Posterior cingulate gyrus (tissue), 11 donors: Measurements from ENCODE around the gene COL6A3.
"Not testable (repeated sequence)": the region's sequence is repeated elsewhere in the genome, so short reads cannot be mapped to it uniquely, and the experiment has no call there.

Experiments
- DNase-seq, 10 donors: peaks; one replicate each; pipeline versions ENCODE4 v3.0.0 to v3.0.0-alpha.2; 2020 to 2021; ENCODE audit warnings: mixed read lengths in 3 of 10
- intact Hi-C: fragments of 100-400 bp; cut with DNase I; formaldehyde crosslinking; loops from one replicate; pipeline ENCODE4 v1.15.1; 2023

The COL6A3 gene

DNA sequence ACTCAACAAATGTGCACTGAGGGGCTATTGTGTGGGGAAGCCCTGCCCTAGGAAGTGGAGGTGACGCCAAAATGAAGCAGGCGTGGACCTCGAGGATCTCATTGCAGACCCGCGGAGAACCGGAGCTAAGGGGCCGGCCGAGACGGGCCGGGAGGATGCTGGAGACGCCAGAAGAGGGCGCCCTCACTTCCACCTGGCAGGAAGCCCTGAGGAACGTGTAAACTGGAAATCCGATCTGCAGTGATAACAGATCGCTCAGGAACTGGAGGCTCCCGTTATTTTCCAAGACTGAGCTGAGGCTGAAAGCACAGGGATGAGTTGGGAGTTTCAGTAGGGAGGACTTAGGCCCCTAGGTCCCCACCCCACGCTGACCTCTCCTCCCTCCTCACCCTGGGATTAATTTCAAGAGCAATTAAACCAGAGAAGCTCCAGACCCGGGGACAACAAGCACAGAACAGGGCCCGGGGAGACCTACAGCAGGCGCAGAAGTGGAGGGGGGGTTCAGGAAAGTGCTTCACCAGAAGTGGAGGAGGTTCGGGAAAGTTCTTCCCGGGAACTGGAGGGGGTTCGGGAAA lies 7.7 kb upstream of the COL6A3 start:
- DNase-seq: peak in 9 of 10 donors; percentile 45 to 95 (median 65)
- intact Hi-C loops: loop anchor here (1.0 to 5.0 kb wide), 2 partner anchors 56 to 151 kb away; no protein-coding TSS in a partner anchor

DNA sequence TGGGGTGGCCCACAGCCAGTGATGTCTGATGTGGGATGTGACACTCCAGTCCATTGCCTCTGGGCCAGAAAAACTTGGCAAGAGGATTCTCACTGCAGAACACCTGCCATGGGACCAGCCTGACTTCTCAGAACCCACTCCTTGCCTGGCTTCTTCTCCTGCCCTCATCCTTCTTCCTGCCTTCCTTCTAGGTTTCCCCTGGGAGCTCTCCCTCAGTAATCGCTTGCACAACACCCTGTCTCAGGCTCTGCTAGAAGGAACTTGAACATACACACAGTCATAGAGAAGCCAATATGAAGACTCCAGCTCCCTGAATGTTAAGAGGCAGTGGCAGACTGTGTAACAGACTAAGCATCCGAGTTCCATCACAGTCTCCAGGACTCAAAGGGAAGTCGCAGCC lies 4.3 kb upstream of the COL6A3 start:
- no peak for DNase-seq
- intact Hi-C loops: no loop called here

DNA sequence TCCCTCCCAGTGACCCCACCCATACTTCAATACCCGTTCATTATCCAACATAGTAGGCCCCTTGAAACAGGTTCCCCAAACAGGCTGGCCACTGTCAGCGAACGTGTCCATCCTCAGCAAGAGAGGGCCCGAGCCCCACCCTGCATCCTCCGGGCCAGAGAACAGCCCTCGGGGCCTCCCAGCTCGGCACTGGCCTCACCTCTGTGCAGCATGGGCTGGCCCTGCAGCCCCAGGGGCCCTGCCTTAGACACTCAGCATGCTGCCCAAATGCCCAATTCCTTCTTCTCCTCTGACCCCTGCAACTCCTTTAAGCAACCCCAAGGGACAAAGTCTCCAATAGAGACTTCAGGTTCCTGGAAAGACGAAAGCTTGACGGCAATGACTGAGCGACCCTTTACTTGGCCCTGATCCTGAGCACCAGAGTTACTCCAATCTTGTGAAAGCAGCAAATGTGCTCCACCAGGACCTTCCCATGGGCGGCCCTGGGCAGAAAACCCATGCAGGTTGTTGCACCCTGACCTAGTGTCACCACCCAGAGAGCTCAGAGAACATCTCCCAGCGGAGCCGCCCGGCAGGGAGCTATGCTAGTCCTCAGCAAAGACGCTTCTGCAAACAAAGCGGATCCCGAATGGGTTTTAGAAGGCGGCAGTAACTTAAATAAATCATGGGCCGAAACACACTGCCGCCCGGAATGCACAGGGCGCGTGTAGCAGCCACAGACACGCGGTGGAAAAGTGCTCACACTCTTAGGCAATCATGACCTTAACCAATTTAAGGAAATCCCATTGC lies 782 bp downstream of the COL6A3 start:
- intact Hi-C loops: no loop called here
- peak in 1 of 10 donors; percentile 77 for DNase-seq

DNA sequence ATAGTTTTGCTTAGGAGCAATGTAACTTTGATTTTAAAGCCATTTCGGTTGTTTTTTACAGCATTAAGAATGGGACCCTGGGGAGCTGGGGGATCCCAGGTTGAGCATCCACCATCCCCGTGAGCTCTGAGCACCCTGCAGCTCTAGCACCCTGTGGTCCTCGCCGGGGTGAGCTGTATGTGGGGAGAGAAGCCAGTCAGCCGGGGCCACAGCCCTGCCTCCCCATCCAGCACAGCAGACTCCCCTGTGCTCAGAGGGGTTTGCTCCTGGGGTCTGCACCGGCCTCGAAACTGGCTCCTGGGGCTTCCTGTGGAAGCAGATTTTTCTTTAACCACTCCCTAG lies 1.3 kb downstream of the COL6A3 start:
- intact Hi-C loops: no loop called here

DNA sequence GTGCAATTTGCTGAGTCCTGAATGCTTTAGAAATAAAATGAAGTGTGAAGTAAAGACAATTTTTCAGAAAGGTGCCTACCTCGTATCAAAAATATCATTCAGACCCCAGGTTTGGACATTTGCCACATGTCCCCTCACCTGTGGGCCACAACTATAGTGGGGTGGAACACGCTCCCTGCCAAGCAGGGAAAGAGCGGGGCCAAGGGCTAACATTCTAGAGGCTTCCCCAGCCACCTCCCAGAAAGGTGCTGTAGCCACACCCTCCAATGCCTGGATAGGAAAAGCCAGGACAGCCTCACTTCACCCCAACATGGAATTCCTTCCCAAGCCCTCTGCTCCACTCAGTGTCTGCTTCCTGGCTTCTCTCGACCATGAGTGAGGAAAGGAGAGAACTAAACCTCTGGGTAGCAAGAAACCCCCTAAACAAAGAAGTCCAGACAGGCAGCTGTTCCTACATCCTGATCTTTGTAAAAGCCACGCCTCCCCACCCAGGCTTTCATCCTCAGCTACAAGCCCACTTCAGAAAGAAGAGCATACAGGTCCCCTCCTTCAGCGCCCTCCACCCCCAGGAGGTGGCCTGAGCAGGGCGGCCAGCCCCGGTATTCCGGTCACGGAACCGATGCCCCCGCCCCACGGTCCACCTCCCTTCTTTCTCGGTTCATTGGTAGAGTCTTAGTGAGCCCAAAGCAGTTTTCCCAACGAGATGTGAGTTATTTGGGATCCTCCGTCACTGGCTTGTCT lies 2.1 kb downstream of the COL6A3 start:
- intact Hi-C loops: no loop called here

More for the DNA sequence above, 1.3 kb downstream of the COL6A3 start:
- no peak for DNase-seq

DNA sequence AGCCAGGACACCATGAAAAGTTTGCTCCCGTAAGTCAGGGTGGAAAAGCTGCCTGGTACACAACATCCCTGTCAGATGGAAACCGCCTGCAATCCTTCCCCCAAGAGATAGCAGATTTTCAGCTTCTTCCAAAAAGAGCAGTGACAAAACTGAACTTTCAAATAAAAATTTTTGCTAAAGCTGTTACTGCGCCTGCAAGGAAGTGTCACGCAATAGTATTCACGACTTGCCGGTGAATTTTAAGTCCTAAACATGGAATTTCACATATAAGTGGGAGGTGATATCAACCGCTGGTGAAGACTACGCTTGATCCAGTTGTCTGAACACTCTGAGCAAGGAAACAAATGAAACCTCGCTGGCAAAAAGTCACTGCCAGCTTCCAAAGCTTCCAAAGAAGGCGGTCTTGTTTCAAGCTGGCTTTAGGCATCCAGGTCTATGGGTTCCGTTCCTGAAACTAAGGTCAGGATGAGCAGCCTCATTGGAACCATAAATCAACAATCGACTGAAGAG lies 2.8 kb downstream of the COL6A3 start:
- intact Hi-C loops: no loop called here
- DNase-seq: no peak

More for the DNA sequence above, 2.1 kb downstream of the COL6A3 start:
- DNase-seq: no peak

DNA sequence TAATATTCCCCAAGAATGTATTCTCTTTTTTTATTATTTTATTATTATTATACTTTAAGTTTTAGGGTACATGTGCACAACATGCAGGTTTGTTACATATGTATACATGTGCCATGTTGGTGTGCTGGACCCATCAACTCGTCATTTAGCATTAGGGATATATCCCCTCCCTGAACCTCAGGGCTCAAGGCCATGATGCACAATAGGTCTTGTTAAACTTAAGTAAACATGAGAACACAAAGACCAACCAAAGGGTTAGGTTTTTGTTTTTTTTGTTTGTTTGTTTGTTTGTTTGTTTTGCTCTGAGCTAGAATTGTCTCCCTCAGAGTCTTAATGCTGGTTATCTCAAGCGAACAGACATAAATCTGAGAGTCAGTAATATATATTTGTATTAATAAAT lies 4.7 kb downstream of the COL6A3 start:
- intact Hi-C loops, DNase-seq: not testable (repeated sequence)

DNA sequence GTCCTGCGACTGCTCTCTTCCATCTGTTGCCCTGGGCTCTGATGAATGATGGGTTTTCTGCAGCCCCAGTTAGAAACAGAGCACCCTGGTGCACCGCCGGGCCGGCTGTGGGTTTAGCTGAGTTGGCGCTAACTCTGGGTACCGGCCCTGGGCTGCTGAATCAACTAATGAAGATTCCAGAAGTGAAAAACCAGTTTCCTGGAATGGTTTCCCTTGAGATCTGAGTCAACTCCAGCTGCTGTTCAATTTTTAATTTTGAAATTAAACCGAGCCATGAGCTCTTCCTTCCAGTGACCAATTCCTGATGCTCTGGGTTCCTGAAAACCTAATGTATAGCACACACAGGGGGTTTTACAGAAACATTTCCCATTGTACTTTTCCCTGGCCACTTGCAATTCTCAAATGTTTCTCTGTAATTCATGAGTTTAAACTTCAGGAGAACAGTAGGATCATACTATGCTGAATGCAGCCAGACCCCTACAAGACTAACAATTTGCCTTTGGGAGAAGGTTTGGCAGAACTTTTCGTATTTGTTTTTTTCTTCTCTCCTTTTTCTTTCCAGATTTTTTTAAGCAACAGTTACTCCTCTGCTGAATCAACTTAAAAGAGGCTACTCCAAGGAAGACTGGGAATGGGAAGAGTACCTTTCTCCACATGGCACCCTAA lies 5.5 kb downstream of the COL6A3 start:
- DNase-seq: no peak
- intact Hi-C loops: no loop called here

DNA sequence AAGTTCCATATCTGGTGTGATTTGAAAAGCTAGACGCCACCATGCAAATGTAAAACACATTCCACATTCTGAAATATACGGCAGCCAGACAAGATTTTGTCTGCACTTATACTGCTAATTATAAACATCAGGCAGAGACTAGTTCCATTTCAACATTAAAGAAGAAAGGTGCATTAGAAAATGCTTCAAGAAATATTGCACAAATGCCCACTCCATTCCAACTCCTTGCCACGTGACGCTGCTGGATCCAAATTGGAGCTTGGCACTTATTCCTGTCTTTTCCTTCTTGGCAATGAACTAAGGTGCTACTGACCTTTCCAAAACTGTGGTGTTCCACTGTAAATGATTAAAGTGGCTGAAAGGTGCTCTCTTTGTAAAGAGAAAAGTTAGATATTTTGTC lies 6.3 kb downstream of the COL6A3 start:
- DNase-seq: no peak
- intact Hi-C loops: no loop called here

DNA sequence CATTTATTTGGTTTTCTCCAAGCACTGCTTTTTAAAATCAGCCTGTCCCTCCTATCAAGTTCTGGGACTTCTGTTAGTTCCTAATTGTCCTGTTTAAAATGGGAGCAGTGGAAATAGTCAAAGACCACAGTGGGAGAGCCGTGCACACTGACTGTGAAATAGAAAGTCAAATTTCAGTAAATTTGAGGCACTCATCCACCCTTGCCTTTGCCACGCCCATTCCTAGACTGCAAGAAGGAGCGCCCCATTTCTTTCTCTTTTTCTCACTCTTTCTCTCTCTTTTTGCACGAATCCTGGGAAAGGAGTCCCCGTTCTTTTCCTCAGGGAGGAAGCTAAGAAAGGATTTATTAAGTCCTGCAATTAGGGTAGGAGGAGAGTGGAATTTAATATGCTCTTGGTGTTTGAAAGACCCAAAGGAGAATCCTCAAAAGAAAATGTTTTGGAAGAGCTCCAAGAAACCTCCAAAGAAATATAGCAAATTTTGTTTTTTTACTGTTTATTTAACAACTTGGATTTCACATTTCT lies 7.5 kb downstream of the COL6A3 start:
- intact Hi-C loops: no loop called here

DNA sequence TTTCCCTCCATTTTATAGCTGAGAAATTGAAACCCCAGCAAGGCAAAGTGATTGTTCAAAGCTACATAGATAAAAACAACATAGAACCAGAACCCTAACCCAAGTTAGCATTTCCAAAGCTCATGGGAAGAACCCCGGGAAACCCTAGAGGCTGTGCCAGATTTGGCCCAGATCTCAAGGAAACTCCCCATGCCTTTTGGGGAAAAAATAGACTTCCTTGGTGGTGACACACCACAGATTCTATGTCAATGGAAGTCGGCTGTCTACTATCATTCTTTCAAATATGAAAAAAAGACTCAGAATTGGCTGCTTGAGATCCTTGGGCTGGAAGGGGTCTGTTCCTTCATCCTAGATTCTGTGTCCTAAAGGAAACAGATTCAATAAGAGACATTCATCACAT lies 8.4 kb downstream of the COL6A3 start:
- intact Hi-C loops: no loop called here
- DNase-seq: no peak

More for the DNA sequence above, 7.5 kb downstream of the COL6A3 start:
- no peak for DNase-seq

DNA sequence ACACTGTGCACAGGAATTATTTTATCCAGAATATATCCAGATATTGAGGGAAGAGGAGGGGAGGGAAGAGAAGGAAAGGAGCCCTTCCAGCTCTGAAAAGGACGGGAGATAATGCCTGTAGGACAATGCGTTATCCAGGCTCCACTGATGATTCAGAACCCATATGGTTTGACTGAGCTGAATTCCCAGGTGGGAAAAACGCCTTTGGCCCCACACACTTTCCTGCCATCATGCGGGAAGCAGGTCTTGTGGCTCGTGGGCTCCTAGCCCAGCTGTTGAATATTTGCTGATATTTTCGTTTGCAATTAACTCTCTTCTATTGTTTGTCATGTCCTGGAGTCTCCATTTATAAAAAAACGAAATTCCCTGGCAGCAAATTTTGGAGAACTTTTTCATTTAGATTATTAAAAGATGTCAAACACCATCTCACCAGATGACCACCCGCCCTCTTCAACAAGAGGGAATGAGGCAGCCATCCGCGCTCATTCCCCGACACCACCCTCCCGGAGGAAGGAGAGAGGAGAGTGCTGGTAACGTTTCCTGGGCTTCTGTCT lies 8.9 kb downstream of the COL6A3 start:
- no peak for DNase-seq
- intact Hi-C loops: no loop called here

DNA sequence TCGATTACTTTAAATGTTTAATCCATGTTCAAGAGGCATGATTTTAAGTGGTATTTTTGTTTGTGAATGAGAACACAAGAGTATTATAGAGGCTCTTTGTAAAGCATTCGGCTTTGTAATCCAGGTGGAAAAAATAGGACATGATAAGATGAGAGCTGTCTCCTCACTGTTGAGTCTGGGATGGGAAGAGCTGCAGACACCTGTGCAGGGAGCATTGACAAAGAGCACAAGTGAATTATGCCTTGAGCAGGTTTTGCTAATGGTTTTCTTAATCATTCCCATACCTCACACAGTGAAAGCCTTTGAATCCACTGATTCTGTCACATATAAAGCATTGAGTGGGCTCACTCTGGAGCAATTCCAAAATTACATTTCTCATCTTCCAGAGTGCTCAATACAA lies 9.6 kb downstream of the COL6A3 start:
- DNase-seq: no peak
- intact Hi-C loops: no loop called here

DNA sequence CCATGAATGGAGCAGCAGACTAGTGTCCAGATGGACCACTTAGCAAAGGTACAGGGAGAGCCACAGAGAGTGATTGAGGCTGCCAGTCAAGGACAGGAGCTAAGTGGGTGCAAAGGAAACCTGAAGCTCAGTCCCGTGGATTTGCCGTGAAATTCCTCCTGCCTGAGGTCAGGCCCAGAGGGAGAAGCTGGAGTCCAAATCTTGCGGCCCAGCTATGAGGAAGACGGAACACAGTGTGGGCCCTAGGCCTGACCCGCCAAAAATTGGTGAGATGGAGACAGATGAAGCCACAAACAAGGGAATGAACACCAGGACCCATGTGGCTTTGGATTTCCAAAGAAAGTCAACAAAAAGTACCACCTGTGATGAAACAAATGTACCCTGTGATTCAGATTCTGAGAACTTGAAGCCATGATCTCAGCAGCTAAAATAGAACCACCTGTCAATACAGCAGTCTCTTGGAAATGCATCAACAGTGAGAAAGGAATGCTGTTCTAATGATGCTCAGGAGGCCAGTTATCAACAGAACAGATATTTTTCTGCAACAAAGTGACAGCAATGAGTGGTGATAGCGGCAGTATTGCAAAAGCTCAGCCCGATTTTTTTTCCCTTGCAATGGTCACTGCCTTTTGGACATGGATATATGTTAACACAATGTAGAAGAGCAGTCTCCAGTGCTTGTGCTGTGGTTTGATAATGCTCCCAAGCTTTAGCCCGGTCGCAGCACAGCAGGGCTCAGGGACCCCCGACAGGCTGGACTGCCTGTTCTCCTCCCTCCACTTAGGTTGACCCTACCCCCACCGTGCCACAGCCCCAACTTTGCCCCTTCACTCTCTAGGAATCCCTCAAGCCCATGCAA lies 10.7 kb downstream of the COL6A3 start:
- no peak for DNase-seq
- intact Hi-C loops: no loop called here

DNA sequence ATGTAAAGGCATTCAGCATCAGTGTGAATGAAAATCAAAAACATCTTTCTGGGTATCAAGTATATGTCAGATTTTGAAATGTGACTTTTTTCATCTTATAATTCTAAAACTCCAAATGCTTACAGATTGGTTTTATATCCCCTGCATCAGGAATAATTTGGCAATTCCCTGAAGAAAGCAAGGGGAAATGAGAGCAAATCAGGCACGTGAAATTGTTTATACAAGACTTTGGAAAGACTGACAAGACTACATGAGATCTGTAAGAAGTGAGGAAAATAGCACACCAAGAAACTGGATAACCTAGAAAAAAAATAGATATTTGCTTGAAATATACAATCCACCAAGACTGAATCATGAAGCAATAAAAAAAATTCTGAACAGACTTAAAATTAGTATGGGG lies 13.8 kb downstream of the COL6A3 start:
- intact Hi-C loops: no loop called here
- no peak for DNase-seq

DNA sequence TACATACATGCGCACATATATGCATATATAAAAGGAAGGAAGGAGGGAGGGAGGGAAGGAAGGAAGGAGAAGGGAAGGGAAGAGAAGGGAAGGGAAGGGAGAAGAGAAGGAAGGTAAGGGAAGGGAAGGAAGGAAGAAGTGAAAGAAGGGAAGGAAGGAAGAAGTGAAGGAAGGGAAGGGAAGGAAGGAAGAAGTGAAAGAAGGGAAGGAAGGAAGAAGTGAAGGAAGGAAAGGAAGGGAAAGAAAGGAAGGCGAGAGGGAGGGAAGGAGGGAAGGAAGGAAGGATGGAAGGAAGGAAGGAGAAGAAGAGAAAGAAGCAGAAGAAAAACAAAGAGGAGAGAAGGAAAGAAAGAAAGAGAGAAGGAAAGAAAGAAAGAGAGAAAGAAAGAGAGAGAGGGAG lies 16.9 kb downstream of the COL6A3 start:
- intact Hi-C loops: no loop called here
- no peak for DNase-seq

DNA sequence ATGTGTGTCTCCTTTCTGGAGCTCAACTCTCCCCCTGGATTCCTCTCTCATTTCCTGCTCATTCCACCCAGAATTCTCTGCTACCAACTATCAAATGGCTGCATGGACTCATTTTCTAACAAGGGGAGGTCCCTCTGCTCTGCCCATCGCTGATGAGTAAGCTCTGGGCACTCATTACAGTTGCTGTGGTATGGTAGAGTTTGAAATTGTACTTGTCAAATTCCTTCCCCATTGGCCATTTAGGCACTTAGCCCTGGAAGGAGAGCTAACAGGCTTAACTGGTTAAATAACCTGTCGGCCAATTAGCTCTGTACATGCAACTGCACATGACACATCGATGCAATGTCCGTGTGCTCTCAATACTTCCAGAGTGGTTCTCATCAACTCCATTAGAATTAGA lies 20.4 kb downstream of the COL6A3 start:
- intact Hi-C loops: no loop called here
- DNase-seq: no peak

DNA sequence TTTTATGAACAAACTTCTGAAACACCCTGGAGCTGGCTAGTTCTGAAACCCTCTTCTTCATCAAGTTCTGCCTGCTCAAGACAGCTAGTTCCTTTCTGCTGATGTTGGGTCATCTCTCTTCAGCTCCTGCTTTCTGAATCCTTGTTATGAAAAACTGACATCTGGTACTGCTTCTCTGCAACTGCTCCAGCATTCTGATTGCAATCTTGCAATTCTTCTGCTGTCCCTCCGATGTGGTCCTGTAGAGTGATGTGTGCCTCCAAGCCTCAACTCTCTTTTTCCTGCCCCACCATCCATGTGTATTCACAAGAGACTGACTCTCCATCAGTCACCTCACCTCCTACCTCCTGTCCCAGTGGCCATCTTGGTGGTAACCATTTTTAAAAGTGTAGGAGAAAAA lies 21.8 kb downstream of the COL6A3 start:
- DNase-seq: no peak
- intact Hi-C loops: no loop called here

DNA sequence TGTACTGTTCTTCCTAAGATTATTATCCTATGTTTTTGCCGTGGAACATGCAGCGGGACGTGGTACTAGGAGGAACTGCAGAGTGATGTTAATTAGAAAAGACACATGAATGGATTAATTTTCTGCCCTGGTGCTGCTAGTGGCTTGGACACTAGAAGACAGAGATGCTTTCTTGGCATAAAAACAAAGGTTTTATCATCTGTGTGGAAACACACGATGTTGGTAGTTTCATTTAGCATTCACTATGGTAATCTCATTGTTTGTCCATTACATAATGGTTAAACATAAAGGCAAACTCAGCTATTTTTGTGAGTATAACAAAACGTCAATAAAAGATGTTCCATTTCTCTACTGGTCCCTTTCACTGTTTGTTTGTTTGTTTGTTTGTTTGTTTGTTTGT lies 22.8 kb downstream of the COL6A3 start:
- no peak for DNase-seq

More for the DNA sequence above, 22.8 kb downstream of the COL6A3 start:
- intact Hi-C loops: no loop called here
